GM18861 (cell line): ENCODE data around the gene OR51B2.
A peak's percentile ranks its signal among the peaks of the same experiment; 100 is the strongest.
"Not testable (repeated sequence)": the region's sequence is repeated elsewhere in the genome, so short reads cannot be mapped to it uniquely, and the experiment has no call there.

ENCODE experiments used
- ATAC-seq: cut with Tn5 transposase; IDR thresholded peaks from one replicate; pipeline ENCODE4 v1.9.1; 2021; ENCODE audit not compliant: unreplicated experiment

OR51B2 gene

GRCh38 chr11:5324197-5324596 lies at the start of gene OR51B2:
OR51B2 (minus strand) TSS chr11:5324297; CDS start chr11:5324297, 0 bp downstream.
- ATAC-seq, result no peak

- peak; percentile 59 for ATAC-seq
Observed at GRCh38 chr11:5369789-5370188, 45.7 kb upstream of the OR51B2 start.

- ATAC-seq, result peak; percentile 41
Observed at GRCh38 chr11:5368502-5369043, 44.5 kb upstream of the OR51B2 start.

- peak; percentile 34 for ATAC-seq
Observed at GRCh38 chr11:5367448-5368074, 43.5 kb upstream of the OR51B2 start.

- no peak for ATAC-seq
Observed at GRCh38 chr11:5366856-5367255, 42.8 kb upstream of the OR51B2 start.

GRCh38 chr11:5366365-5366764 lies 42.3 kb upstream of the OR51B2 start:
- ATAC-seq, result not testable (repeated sequence)

GRCh38 chr11:5364214-5364613 lies 40.1 kb upstream of the OR51B2 start:
- ATAC-seq, result no peak

- no peak for ATAC-seq
Observed at GRCh38 chr11:5363679-5364078, 39.6 kb upstream of the OR51B2 start.

GRCh38 chr11:5362017-5362625 lies 38.0 kb upstream of the OR51B2 start:
- ATAC-seq, result no peak

GRCh38 chr11:5356031-5356430 lies 31.9 kb upstream of the OR51B2 start:
- ATAC-seq, result not testable (repeated sequence)

- ATAC-seq, result no peak
Observed at GRCh38 chr11:5351208-5351607, 27.1 kb upstream of the OR51B2 start, which contains the start of gene OR51B6. OR51B6 (plus strand) TSS chr11:5351508; CDS start chr11:5351508, 0 bp downstream.

GRCh38 chr11:5349550-5349949 lies 25.5 kb upstream of the OR51B2 start:
- ATAC-seq, result no peak

GRCh38 chr11:5348551-5349194 lies 24.6 kb upstream of the OR51B2 start:
- ATAC-seq, result no peak

GRCh38 chr11:5345831-5346230 lies 21.7 kb upstream of the OR51B2 start:
- ATAC-seq, result no peak

- no peak for ATAC-seq
Observed at GRCh38 chr11:5343474-5344335, 19.6 kb upstream of the OR51B2 start, which contains the start of gene OR51B5. OR51B5 (minus strand) TSS chr11:5343524; CDS start chr11:5343524, 0 bp downstream.

- ATAC-seq, result peak; percentile 85
Observed at GRCh38 chr11:5339771-5340322, 15.8 kb upstream of the OR51B2 start.

- ATAC-seq, result not testable (repeated sequence)
Observed at GRCh38 chr11:5337253-5337652, 13.2 kb upstream of the OR51B2 start.

GRCh38 chr11:5336331-5336730 lies 12.2 kb upstream of the OR51B2 start:
- no peak for ATAC-seq

- ATAC-seq, result no peak
Observed at GRCh38 chr11:5335170-5335569, 11.1 kb upstream of the OR51B2 start.

GRCh38 chr11:5317292-5317691 lies 6.8 kb downstream of the OR51B2 start:
- ATAC-seq, result no peak
